Astrocyte (in vitro differentiated cells and primary cell): ENCODE results near the gene TEX26. TPM values are rescaled to one million over a fixed set of nuclear protein-coding genes. Genes with fewer than 3 reads are reported as not detected.

ENCODE experiments used
- DNase-seq: peaks from one replicate; pipeline ENCODE4 v3.0.0-alpha.2; 2010; ENCODE audit warnings: low read depth
- FAIRE-seq: peaks from 2 replicates; lab custom pipeline; 2011; peaks lifted over from hg19 to GRCh38; lab: Jason Lieb, UNC
- H2AFZ ChIP-seq: 2 replicates; pipeline ENCODE4 v1.6.0; 2012; ENCODE audit warnings: low read depth, low read length, inconsistent platforms
- H3K27ac ChIP-seq: 2 replicates; pipeline ENCODE4 v1.5.1; 2011; ENCODE audit warnings: low read depth, low read length, inconsistent platforms
- H3K27me3 ChIP-seq: 2 replicates; pipeline ENCODE4 v1.6.0; 2011; ENCODE audit warnings: low read length, inconsistent platforms; ENCODE audit not compliant: insufficient read depth
- H3K36me3 ChIP-seq: 2 replicates; pipeline ENCODE4 v1.5.1; 2011; ENCODE audit warnings: low read length, inconsistent platforms; ENCODE audit not compliant: insufficient read depth
- H3K4me1 ChIP-seq: 2 replicates; pipeline ENCODE4 v1.5.1; 2011; ENCODE audit warnings: low read length, inconsistent platforms; ENCODE audit not compliant: insufficient read depth
- H3K4me2 ChIP-seq: 2 replicates; pipeline ENCODE4 v1.6.0; 2012; ENCODE audit warnings: low read length, inconsistent platforms
- H3K4me3 ChIP-seq: 2 replicates; pipeline ENCODE4 v1.5.1; 2011; ENCODE audit warnings: low read depth, mild to moderate bottlenecking, low read length, inconsistent platforms; ENCODE audit not compliant: insufficient read depth
- H3K79me2 ChIP-seq: 2 replicates; pipeline ENCODE4 v1.6.0; 2012; ENCODE audit warnings: mild to moderate bottlenecking, low read length, inconsistent platforms; ENCODE audit not compliant: insufficient read depth
- H3K9ac ChIP-seq: 2 replicates; pipeline ENCODE4 v1.6.0; 2012; ENCODE audit warnings: mild to moderate bottlenecking, low read length, inconsistent platforms
- H3K9me3 ChIP-seq: 2 replicates; pipeline ENCODE4 v1.5.1; 2012; ENCODE audit warnings: low read depth, mild to moderate bottlenecking, low read length, inconsistent platforms; ENCODE audit not compliant: insufficient read depth
- H4K20me1 ChIP-seq: 2 replicates; pipeline ENCODE4 v1.6.0; 2012; ENCODE audit warnings: low read length, inconsistent platforms; ENCODE audit not compliant: insufficient read depth
- H3K27ac Mint-ChIP-seq: one replicate; pipeline ENCODE4 v1.8.0; 2021; ENCODE audit warnings: mild to moderate bottlenecking, mixed read lengths; ENCODE audit not compliant: unreplicated experiment
- H3K27me3 Mint-ChIP-seq: one replicate; pipeline ENCODE4 v1.8.0; 2021; ENCODE audit warnings: low read depth, mixed read lengths; ENCODE audit not compliant: unreplicated experiment
- H3K36me3 Mint-ChIP-seq: one replicate; pipeline ENCODE4 v1.8.0; 2021; ENCODE audit warnings: low read depth, mixed read lengths; ENCODE audit not compliant: unreplicated experiment
- H3K4me1 Mint-ChIP-seq: one replicate; pipeline ENCODE4 v1.8.0; 2021; ENCODE audit warnings: low read depth, mixed read lengths; ENCODE audit not compliant: unreplicated experiment
- H3K4me3 Mint-ChIP-seq: one replicate; pipeline ENCODE4 v1.8.0; 2021; ENCODE audit warnings: mild to moderate bottlenecking, moderate library complexity, mixed read lengths; ENCODE audit not compliant: unreplicated experiment
- H3K9me3 Mint-ChIP-seq: one replicate; pipeline ENCODE4 v1.8.0; 2021; ENCODE audit warnings: mild to moderate bottlenecking, mixed read lengths; ENCODE audit not compliant: unreplicated experiment
- EZH2 ChIP-seq: IDR thresholded peaks from 2 replicates; pipeline ENCODE4 v1.6.1; 2012; ENCODE audit warnings: mild to moderate bottlenecking, low read length, inconsistent platforms; ENCODE audit not compliant: insufficient read depth
- total RNA-seq: library from RNA; stranded (reverse); gene quantifications from 2 replicates; pipeline ENCODE4 v1.2.1, GENCODE V29; 2021
- TF ChIP-seq, protein P1 (sequence below): IDR thresholded peaks from 2 replicates; pipeline ENCODE4 v1.5.1; 2011; ENCODE audit warnings: low read depth, mild to moderate bottlenecking, inconsistent platforms, low read length, moderate library complexity; ENCODE audit not compliant: insufficient read depth

The TEX26 gene
- total RNA-seq, 1 donor from 2014 or later: not detected

DNA sequence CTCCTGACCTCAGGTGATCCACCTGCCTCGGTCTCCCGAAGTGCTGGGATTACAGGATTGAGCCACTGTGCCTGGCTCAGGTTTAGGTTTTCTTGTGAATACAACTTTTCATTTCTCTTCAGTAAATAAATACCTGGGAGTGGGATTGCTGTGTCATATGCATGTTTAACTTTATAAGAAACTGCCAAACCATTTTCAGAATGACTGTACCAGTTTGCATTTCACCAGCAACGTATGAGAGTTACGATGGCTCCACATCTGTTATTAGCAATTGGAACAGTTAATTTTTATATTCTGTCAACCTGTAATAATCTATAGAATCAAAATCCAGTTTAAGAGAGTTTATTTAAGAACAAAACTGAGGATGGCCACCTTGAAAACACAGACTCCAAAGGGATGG is 52.2 kb downstream of the TEX26 start:
- H3K9ac ChIP-seq: no peak overlapping the region
- no peaks in the 10 kb centered on the region for H3K27me3 ChIP-seq
- H3K9me3 Mint-ChIP-seq: peaks cover 5% of the 10 kb centered on the region
- H3K4me1 ChIP-seq: peaks cover 6% of the 10 kb centered on the region
- H3K9me3 ChIP-seq: no peaks in the 10 kb centered on the region
- no peak overlapping the region for H3K4me2 ChIP-seq
- no peaks in the 10 kb centered on the region for H3K79me2 ChIP-seq
- H3K36me3 Mint-ChIP-seq: peaks cover 2% of the 10 kb centered on the region
- H3K27ac ChIP-seq: no peak overlapping the region
- H2AFZ ChIP-seq: no peak overlapping the region
- TF ChIP-seq EZH2: no peak
- TF ChIP-seq, protein P1, sequence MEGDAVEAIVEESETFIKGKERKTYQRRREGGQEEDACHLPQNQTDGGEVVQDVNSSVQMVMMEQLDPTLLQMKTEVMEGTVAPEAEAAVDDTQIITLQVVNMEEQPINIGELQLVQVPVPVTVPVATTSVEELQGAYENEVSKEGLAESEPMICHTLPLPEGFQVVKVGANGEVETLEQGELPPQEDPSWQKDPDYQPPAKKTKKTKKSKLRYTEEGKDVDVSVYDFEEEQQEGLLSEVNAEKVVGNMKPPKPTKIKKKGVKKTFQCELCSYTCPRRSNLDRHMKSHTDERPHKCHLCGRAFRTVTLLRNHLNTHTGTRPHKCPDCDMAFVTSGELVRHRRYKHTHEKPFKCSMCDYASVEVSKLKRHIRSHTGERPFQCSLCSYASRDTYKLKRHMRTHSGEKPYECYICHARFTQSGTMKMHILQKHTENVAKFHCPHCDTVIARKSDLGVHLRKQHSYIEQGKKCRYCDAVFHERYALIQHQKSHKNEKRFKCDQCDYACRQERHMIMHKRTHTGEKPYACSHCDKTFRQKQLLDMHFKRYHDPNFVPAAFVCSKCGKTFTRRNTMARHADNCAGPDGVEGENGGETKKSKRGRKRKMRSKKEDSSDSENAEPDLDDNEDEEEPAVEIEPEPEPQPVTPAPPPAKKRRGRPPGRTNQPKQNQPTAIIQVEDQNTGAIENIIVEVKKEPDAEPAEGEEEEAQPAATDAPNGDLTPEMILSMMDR: no peak
- DNase-seq (no peak), FAIRE-seq (no peak)
- no peak overlapping the region for H3K4me3 Mint-ChIP-seq
- peaks cover 37% of the 10 kb centered on the region for H3K4me1 Mint-ChIP-seq
- no peaks in the 10 kb centered on the region for H4K20me1 ChIP-seq
- H3K27ac Mint-ChIP-seq: no peak overlapping the region
- no peak overlapping the region for H3K4me3 ChIP-seq
- no peaks in the 10 kb centered on the region for H3K36me3 ChIP-seq
- no peaks in the 10 kb centered on the region for H3K27me3 Mint-ChIP-seq

- Mint-ChIP-seq H3K4me3 (no peak overlapping the region), H3K36me3 (peaks cover 2% of the 10 kb centered on the region), H3K27ac (peak overlapping the region; percentile 49), H3K27me3 (no peaks in the 10 kb centered on the region), H3K9me3 (peaks cover 5% of the 10 kb centered on the region), H3K4me1 (peaks cover 37% of the 10 kb centered on the region)
- H3K27ac ChIP-seq: no peak overlapping the region
- peak; percentile 85 for FAIRE-seq
- no peak overlapping the region for H2AFZ ChIP-seq
- peaks cover 6% of the 10 kb centered on the region for H3K4me1 ChIP-seq
- no peak for TF ChIP-seq EZH2
- TF ChIP-seq, protein P1: no peak
- H3K4me3 ChIP-seq: no peak overlapping the region
- DNase-seq: peak; percentile 75
- H4K20me1 ChIP-seq: no peaks in the 10 kb centered on the region
- no peaks in the 10 kb centered on the region for H3K9me3 ChIP-seq
- H3K79me2 ChIP-seq: no peaks in the 10 kb centered on the region
- no peaks in the 10 kb centered on the region for H3K27me3 ChIP-seq
- H3K36me3 ChIP-seq: no peaks in the 10 kb centered on the region
- no peak overlapping the region for H3K4me2 ChIP-seq
- no peak overlapping the region for H3K9ac ChIP-seq
These were observed 53.3 kb downstream of the TEX26 start for GRCh38 chr13:30985637-30986205.

GRCh38 chr13:30991184-30991583 is 58.7 kb downstream of the TEX26 start:
- Histone ChIP-seq H4K20me1 (no peaks in the 10 kb centered on the region), H3K9me3 (no peaks in the 10 kb centered on the region), H3K36me3 (no peaks in the 10 kb centered on the region), H3K79me2 (no peaks in the 10 kb centered on the region), H2AFZ (no peak overlapping the region), H3K27me3 (no peaks in the 10 kb centered on the region), H3K4me3 (no peak overlapping the region), H3K27ac (no peak overlapping the region), H3K9ac (no peak overlapping the region), H3K4me1 (no peaks in the 10 kb centered on the region), H3K4me2 (no peak overlapping the region)
- FAIRE-seq (no peak), DNase-seq (no peak)
- TF ChIP-seq, protein P1: no peak
- TF ChIP-seq EZH2: no peak
- H3K36me3 Mint-ChIP-seq: no peaks in the 10 kb centered on the region
- no peak overlapping the region for H3K4me3 Mint-ChIP-seq
- H3K4me1 Mint-ChIP-seq: peaks cover 13% of the 10 kb centered on the region
- H3K27me3 Mint-ChIP-seq: peaks cover 2% of the 10 kb centered on the region
- H3K9me3 Mint-ChIP-seq: peaks cover 3% of the 10 kb centered on the region
- H3K27ac Mint-ChIP-seq: no peak overlapping the region
